HPDE6-E6E7 (cell line): ENCODE data around the gene S100Z.
"Not testable (repeated sequence)": the region's sequence is repeated elsewhere in the genome, so short reads cannot be mapped to it uniquely, and the experiment has no call there.

Experiments used
- DNase-seq: peaks from one replicate; pipeline ENCODE4 v3.0.0; 2011; ENCODE audit warnings: missing footprints; ENCODE audit errors: extremely low spot score

S100Z gene

GRCh38 chr5:76826416-76826815, 23.4 kb upstream of the S100Z start:
- DNase-seq: not testable (repeated sequence)

GRCh38 chr5:76831110-76831452, 18.7 kb upstream of the S100Z start:
- DNase-seq: no peak

GRCh38 chr5:76836181-76836580, 13.6 kb upstream of the S100Z start:
- no peak for DNase-seq

GRCh38 chr5:76836585-76836984, 13.2 kb upstream of the S100Z start:
- no peak for DNase-seq

GRCh38 chr5:76838481-76839261, 11.1 kb upstream of the S100Z start:
- DNase-seq: no peak

- no peak for DNase-seq
Observed at GRCh38 chr5:76841361-76841760, 8.5 kb upstream of the S100Z start.

- no peak for DNase-seq
Observed at GRCh38 chr5:76845890-76846289, 3.9 kb upstream of the S100Z start.

GRCh38 chr5:76850543-76851145, 830 bp downstream of the S100Z start:
- DNase-seq: no peak

GRCh38 chr5:76851728-76852369, 2.0 kb downstream of the S100Z start:
- DNase-seq: no peak

GRCh38 chr5:76852772-76853171, 3.0 kb downstream of the S100Z start:
- no peak for DNase-seq

GRCh38 chr5:76853741-76854140, 3.9 kb downstream of the S100Z start:
- not testable (repeated sequence) for DNase-seq

- DNase-seq: no peak
Observed at GRCh38 chr5:76854644-76855043, 4.8 kb downstream of the S100Z start.

GRCh38 chr5:76855501-76855900, 5.7 kb downstream of the S100Z start:
- DNase-seq: not testable (repeated sequence)

GRCh38 chr5:76855961-76856360, 6.1 kb downstream of the S100Z start:
- DNase-seq: no peak

- not testable (repeated sequence) for DNase-seq
Observed at GRCh38 chr5:76856800-76857199, 7.0 kb downstream of the S100Z start.

- no peak for DNase-seq
Observed at GRCh38 chr5:76859591-76860247, 9.9 kb downstream of the S100Z start.

- DNase-seq: no peak
Observed at GRCh38 chr5:76861612-76862011, 11.8 kb downstream of the S100Z start.

GRCh38 chr5:76863001-76863400, 13.2 kb downstream of the S100Z start:
- DNase-seq: no peak

- DNase-seq: no peak
Observed at GRCh38 chr5:76866503-76866902, 16.7 kb downstream of the S100Z start.

- DNase-seq: no peak
Observed at GRCh38 chr5:76867038-76867437, 17.2 kb downstream of the S100Z start.

GRCh38 chr5:76867827-76868693, 18.2 kb downstream of the S100Z start:
- DNase-seq: peak; percentile 49

GRCh38 chr5:76870046-76870445, 20.2 kb downstream of the S100Z start:
- no peak for DNase-seq
